Astrocyte (in vitro differentiated cells and primary cell): Measurements from ENCODE around the gene SLC45A1.

Experiments used
- CTCF ChIP-seq: IDR thresholded peaks from 2 replicates; pipeline ENCODE4 v1.5.1; 2011; ENCODE audit warnings: low read depth, mild to moderate bottlenecking, inconsistent platforms, low read length, moderate library complexity; ENCODE audit not compliant: insufficient read depth
- EZH2 ChIP-seq: IDR thresholded peaks from 2 replicates; pipeline ENCODE4 v1.6.1; 2012; ENCODE audit warnings: mild to moderate bottlenecking, low read length, inconsistent platforms; ENCODE audit not compliant: insufficient read depth

- TF ChIP-seq CTCF (no peak), EZH2 (no peak)
Observed at GRCh38 chr1:8332806-8333205, 14.9 kb downstream of the SLC45A1 start.
